ENCODE measurements around the gene EEF2.

Gene EEF2

GRCh38 chr19:3984584-3984907, 717 bp downstream of the EEF2 start:
- no peak for DNase-seq (ENCODE audit: low read depth)

- no peak for DNase-seq (ENCODE audit: low read depth)
These were observed 1.2 kb downstream of the EEF2 start for GRCh38 chr19:3983936-3984583.

- no peak for DNase-seq (ENCODE audit: low read depth)
These were observed 1.7 kb downstream of the EEF2 start for GRCh38 chr19:3983542-3983914.

- no peak for DNase-seq (ENCODE audit: low read depth)
These were observed 2.3 kb downstream of the EEF2 start for GRCh38 chr19:3982701-3983541.

- DNase-seq (ENCODE audit: low read depth), result no peak
These were observed 3.3 kb downstream of the EEF2 start for GRCh38 chr19:3981736-3982681.

GRCh38 chr19:3981373-3981735, 3.9 kb downstream of the EEF2 start:
- no peak for DNase-seq (ENCODE audit: low read depth)

- DNase-seq (ENCODE audit: low read depth), result no peak
These were observed 4.7 kb downstream of the EEF2 start for GRCh38 chr19:3980353-3981251.

- DNase-seq (ENCODE audit: low read depth), result no peak
These were observed 5.5 kb downstream of the EEF2 start for GRCh38 chr19:3979674-3980352.

- no peak for DNase-seq (ENCODE audit: low read depth)
These were observed 6.0 kb downstream of the EEF2 start for GRCh38 chr19:3979289-3979673.

- DNase-seq (ENCODE audit: low read depth), result no peak
These were observed 7.1 kb downstream of the EEF2 start for GRCh38 chr19:3978145-3978544.

- no peak for DNase-seq (ENCODE audit: low read depth)
These were observed 7.8 kb downstream of the EEF2 start for GRCh38 chr19:3977242-3978143.

- DNase-seq (ENCODE audit: low read depth), result no peak
These were observed 8.6 kb downstream of the EEF2 start for GRCh38 chr19:3976495-3977241.

- no peak for DNase-seq (ENCODE audit: low read depth)
These were observed 9.6 kb downstream of the EEF2 start for GRCh38 chr19:3975637-3976087.

- no peak for DNase-seq (ENCODE audit: low read depth)
These were observed 10.1 kb downstream of the EEF2 start for GRCh38 chr19:3975144-3975543.

- peak; percentile 82 for DNase-seq (ENCODE audit: low read depth)
These were observed 14.3 kb downstream of the EEF2 start, which contains the start of gene DAPK3 for GRCh38 chr19:3970808-3971598. Gene DAPK3, minus strand, starts transcription at chr19:3971099. Its CDS starts 1,364 bp downstream, at chr19:3969735.

GRCh38 chr19:3970313-3970807, 14.9 kb downstream of the EEF2 start:
- no peak for DNase-seq (ENCODE audit: low read depth)

- DNase-seq (ENCODE audit: low read depth), result no peak
These were observed 15.6 kb downstream of the EEF2 start for GRCh38 chr19:3969435-3970312.

Measured in T-helper 22 cell (primary cell).